ENCODE results near the gene DOCK11.
"Not testable (repeated sequence)": the region's sequence is repeated elsewhere in the genome, so short reads cannot be mapped to it uniquely, and the experiment has no call there.

The DOCK11 gene

DNA sequence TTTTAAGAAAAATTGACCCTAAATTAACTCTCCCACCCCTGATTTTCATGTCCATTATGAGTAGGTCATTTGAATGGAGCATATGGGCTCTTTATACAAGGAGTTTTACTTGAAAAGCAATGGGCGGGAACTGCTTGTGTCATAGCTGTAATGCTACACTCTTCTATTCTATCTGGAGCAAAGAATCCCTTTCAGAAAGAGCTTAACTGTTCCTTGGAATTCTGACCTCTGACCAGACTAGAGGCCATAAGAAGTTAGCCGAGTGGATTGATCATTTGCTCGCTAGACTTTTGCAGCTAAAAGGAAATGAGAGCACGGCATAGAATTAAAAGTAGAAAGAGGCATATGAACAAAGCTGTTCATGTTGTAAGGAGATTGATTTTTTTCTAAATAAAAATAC is 79.1 kb downstream of the DOCK11 start:
- H3K27ac ChIP-seq (replicated peaks) = no peak overlapping the region
- DNase-seq (ENCODE audit: low read depth in 1 of 2, low spot score in 1 of 2) = no peak
- no peaks in the 10 kb centered on the region for H3K27me3 ChIP-seq (ENCODE audit: insufficient read depth, poor library complexity, severe bottlenecking)
- TF ChIP-seq SPI1 (IDR thresholded peaks at IDR 0.05; ENCODE audit: borderline replicate concordance, low read depth) (no peak), POLR2AphosphoS5 (IDR thresholded peaks at IDR 0.05; ENCODE audit: low read depth) (no peak), GABPA (IDR thresholded peaks at IDR 0.05; ENCODE audit: low read depth) (no peak)
- TF ChIP-seq, protein P1, sequence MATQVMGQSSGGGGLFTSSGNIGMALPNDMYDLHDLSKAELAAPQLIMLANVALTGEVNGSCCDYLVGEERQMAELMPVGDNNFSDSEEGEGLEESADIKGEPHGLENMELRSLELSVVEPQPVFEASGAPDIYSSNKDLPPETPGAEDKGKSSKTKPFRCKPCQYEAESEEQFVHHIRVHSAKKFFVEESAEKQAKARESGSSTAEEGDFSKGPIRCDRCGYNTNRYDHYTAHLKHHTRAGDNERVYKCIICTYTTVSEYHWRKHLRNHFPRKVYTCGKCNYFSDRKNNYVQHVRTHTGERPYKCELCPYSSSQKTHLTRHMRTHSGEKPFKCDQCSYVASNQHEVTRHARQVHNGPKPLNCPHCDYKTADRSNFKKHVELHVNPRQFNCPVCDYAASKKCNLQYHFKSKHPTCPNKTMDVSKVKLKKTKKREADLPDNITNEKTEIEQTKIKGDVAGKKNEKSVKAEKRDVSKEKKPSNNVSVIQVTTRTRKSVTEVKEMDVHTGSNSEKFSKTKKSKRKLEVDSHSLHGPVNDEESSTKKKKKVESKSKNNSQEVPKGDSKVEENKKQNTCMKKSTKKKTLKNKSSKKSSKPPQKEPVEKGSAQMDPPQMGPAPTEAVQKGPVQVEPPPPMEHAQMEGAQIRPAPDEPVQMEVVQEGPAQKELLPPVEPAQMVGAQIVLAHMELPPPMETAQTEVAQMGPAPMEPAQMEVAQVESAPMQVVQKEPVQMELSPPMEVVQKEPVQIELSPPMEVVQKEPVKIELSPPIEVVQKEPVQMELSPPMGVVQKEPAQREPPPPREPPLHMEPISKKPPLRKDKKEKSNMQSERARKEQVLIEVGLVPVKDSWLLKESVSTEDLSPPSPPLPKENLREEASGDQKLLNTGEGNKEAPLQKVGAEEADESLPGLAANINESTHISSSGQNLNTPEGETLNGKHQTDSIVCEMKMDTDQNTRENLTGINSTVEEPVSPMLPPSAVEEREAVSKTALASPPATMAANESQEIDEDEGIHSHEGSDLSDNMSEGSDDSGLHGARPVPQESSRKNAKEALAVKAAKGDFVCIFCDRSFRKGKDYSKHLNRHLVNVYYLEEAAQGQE (IDR thresholded peaks at IDR 0.05; ENCODE audit: insufficient replicate concordance, low read depth) = no peak
- TF ChIP-seq, protein P2, sequence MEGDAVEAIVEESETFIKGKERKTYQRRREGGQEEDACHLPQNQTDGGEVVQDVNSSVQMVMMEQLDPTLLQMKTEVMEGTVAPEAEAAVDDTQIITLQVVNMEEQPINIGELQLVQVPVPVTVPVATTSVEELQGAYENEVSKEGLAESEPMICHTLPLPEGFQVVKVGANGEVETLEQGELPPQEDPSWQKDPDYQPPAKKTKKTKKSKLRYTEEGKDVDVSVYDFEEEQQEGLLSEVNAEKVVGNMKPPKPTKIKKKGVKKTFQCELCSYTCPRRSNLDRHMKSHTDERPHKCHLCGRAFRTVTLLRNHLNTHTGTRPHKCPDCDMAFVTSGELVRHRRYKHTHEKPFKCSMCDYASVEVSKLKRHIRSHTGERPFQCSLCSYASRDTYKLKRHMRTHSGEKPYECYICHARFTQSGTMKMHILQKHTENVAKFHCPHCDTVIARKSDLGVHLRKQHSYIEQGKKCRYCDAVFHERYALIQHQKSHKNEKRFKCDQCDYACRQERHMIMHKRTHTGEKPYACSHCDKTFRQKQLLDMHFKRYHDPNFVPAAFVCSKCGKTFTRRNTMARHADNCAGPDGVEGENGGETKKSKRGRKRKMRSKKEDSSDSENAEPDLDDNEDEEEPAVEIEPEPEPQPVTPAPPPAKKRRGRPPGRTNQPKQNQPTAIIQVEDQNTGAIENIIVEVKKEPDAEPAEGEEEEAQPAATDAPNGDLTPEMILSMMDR (IDR thresholded peaks at IDR 0.05; ENCODE audit: insufficient read depth, low read length) = no peak
- H3K4me3 ChIP-seq (replicated peaks; ENCODE audit: insufficient read depth, low read length) = no peak overlapping the region

DNA sequence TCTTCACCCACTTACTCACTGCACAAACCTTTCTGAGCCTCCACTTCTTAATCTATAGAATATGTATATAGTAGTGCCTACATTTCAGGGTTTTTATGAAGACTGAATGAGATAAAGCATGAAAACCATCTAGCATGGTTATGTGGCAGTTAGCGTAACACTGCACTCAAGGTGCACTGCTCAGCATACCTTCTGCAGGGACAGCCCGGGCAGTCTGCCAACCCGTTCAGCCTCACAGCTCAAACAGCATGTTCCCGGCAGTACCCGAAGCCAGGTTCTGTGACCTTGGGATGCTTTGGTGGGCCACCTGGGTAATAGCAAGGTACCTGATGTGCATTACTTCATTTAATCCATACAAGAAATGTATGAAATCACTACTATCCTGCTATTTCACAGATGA is 81.4 kb downstream of the DOCK11 start:
- H3K27ac ChIP-seq (replicated peaks) = no peak overlapping the region
- no peak overlapping the region for H3K4me3 ChIP-seq (replicated peaks; ENCODE audit: insufficient read depth, low read length)
- DNase-seq (ENCODE audit: low read depth in 1 of 2, low spot score in 1 of 2) = no peak
- no peaks in the 10 kb centered on the region for H3K27me3 ChIP-seq (ENCODE audit: insufficient read depth, poor library complexity, severe bottlenecking)
- no peak for TF ChIP-seq POLR2AphosphoS5 (IDR thresholded peaks at IDR 0.05; ENCODE audit: low read depth)
- TF ChIP-seq SPI1 (IDR thresholded peaks at IDR 0.05; ENCODE audit: borderline replicate concordance, low read depth) = no peak
- TF ChIP-seq GABPA (IDR thresholded peaks at IDR 0.05; ENCODE audit: low read depth) = no peak
- TF ChIP-seq, protein P2 (IDR thresholded peaks at IDR 0.05; ENCODE audit: insufficient read depth, low read length) = no peak

DNA sequence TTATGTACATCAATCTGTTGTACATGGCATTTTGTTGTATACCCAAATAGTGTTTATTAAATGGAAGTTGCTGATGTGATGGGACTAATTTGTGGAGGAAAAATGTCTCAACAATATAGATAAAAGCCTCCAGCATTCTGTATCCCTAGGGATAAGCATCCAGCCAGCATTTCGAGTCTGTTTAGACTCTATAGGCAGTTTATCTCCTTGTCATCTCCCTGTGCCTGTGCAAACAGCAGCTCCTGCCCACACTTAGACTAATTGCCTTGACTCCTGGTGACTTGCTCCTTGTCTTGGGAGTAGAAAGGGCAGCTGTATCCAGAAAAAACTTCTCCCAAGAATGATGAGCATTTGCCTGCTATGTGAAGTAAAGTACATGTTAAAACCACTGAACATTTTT is 83.8 kb downstream of the DOCK11 start:
- DNase-seq (ENCODE audit: low read depth in 1 of 2, low spot score in 1 of 2) = no peak
- no peak overlapping the region for H3K4me3 ChIP-seq (replicated peaks; ENCODE audit: insufficient read depth, low read length)
- H3K27ac ChIP-seq (replicated peaks) = no peak overlapping the region
- TF ChIP-seq GABPA (IDR thresholded peaks at IDR 0.05; ENCODE audit: low read depth) = no peak
- TF ChIP-seq, protein P1 (IDR thresholded peaks at IDR 0.05; ENCODE audit: insufficient replicate concordance, low read depth) = no peak
- TF ChIP-seq POLR2AphosphoS5 (IDR thresholded peaks at IDR 0.05; ENCODE audit: low read depth) = no peak
- TF ChIP-seq, protein P2 (IDR thresholded peaks at IDR 0.05; ENCODE audit: insufficient read depth, low read length) = no peak
- no peak for TF ChIP-seq SPI1 (IDR thresholded peaks at IDR 0.05; ENCODE audit: borderline replicate concordance, low read depth)
- no peaks in the 10 kb centered on the region for H3K27me3 ChIP-seq (ENCODE audit: insufficient read depth, poor library complexity, severe bottlenecking)

DNA sequence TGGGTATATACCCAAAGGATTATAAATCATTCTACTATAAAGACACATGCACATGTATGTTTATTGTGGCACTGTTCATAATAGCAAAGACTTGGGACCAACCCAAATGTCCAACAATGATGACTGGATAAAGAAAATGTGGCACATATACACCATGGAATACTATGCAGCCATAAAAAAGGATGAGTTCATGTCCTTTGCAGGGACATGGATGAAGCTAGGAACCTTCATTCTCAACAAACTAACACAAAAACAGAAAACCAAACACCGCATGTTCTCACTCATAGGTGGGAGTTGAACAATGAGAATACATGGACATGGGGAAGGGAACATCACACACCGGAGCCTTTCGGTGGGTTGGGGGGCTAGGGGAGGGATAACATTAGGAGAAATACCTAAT is 87.3 kb downstream of the DOCK11 start:
- H3K27me3 ChIP-seq (ENCODE audit: insufficient read depth, poor library complexity, severe bottlenecking); H3K4me3 ChIP-seq (replicated peaks; ENCODE audit: insufficient read depth, low read length); DNase-seq (ENCODE audit: low read depth in 1 of 2, low spot score in 1 of 2); H3K27ac ChIP-seq (replicated peaks): not testable (repeated sequence)
